ENCODE measurements around the gene SPDYC.

GRCh38 chr11:65207918-65208784 is 38.1 kb downstream of the SPDYC start:
- TF ChIP-seq, protein P1, sequence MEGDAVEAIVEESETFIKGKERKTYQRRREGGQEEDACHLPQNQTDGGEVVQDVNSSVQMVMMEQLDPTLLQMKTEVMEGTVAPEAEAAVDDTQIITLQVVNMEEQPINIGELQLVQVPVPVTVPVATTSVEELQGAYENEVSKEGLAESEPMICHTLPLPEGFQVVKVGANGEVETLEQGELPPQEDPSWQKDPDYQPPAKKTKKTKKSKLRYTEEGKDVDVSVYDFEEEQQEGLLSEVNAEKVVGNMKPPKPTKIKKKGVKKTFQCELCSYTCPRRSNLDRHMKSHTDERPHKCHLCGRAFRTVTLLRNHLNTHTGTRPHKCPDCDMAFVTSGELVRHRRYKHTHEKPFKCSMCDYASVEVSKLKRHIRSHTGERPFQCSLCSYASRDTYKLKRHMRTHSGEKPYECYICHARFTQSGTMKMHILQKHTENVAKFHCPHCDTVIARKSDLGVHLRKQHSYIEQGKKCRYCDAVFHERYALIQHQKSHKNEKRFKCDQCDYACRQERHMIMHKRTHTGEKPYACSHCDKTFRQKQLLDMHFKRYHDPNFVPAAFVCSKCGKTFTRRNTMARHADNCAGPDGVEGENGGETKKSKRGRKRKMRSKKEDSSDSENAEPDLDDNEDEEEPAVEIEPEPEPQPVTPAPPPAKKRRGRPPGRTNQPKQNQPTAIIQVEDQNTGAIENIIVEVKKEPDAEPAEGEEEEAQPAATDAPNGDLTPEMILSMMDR (IDR thresholded peaks at IDR 0.05; ENCODE audit: insufficient read depth, low read length, poor library complexity, severe bottlenecking): no peak
- no peak for TF ChIP-seq EZH2phosphoT487 (conservative IDR thresholded peaks at IDR 0.05; ENCODE audit: low read length)
